ENCODE results near the gene ABCG8. TPM values are rescaled to one million over a fixed set of nuclear protein-coding genes. Genes with fewer than 3 reads are reported as not detected.

ABCG8 gene
- total and polyA plus RNA-seq, 2 donors (not counting 1 experiment from before 2014, with no cell fraction given) = not detected

DNA sequence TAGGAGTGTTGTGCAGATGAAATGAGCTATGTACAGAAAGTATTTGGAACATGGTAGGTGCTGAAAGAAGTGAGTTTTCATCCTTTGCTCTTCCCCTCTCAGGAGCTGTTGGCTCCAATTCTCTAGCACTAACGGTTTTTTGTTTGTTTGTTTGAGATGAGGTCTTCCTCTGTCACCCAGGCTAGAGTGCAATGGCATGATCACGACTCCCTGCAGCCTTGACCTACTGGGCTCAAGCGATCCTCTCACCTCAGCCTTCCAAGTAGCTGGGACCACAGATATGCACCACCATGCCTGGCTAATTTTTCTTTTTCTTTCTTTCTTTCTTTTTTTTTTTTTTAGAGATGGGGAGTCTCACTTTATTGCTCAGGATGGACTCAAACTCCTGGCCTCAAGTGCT is 12.9 kb upstream of the ABCG8 start:
- Histone ChIP-seq H3K27me3 (replicated peaks in 1 of 4; ENCODE audit: control extremely low read depth in 1 of 4, control insufficient read depth in 3 of 4, insufficient read depth in 4 of 4, low read length in 3 of 4) (peaks cover 0 to 22% (median 4%) of the 10 kb centered on the region in 4 experiments), H3K27ac (ENCODE audit: low read length in 2 of 2) (no peak overlapping the region), H2AFZ (ENCODE audit: insufficient read depth, low read depth, low read length, poor library complexity, severe bottlenecking) (no peak overlapping the region), H3K4me3 (ENCODE audit: control extremely low read depth in 1 of 5, extremely low read depth in 1 of 5, insufficient read depth in 1 of 5, low read depth in 2 of 5, low read length in 4 of 5) (no peak overlapping the region), H3K79me2 (ENCODE audit: control insufficient read depth, insufficient read depth, low read length) (no peaks in the 10 kb centered on the region), H3K4me1 (ENCODE audit: control insufficient read depth in 2 of 2, insufficient read depth in 2 of 2, low read length in 2 of 2) (no peaks in the 10 kb centered on the region), H3K9me3 (ENCODE audit: control extremely low read depth in 1 of 3, control insufficient read depth in 2 of 3, insufficient read depth in 1 of 3, low read length in 2 of 3) (no peaks in the 10 kb centered on the region), H4K20me1 (ENCODE audit: control insufficient read depth, insufficient read depth, low read length, poor library complexity, severe bottlenecking) (no peaks in the 10 kb centered on the region), H3K36me3 (replicated peaks in 1 of 2; ENCODE audit: control extremely low read depth in 1 of 2, control insufficient read depth in 1 of 2, extremely low read depth in 1 of 2, insufficient read depth in 2 of 2, low read length in 1 of 2) (no peaks in the 10 kb centered on the region), H3K4me2 (replicated peaks; ENCODE audit: low read depth, low read length, poor library complexity, severe bottlenecking) (no peak overlapping the region), H3K9ac (ENCODE audit: low read length) (no peak overlapping the region)
- no CpG with 5 or more reads among the region's 3 CpGs for WGBS (ENCODE audit: insufficient coverage)
- TF ChIP-seq, protein P1, sequence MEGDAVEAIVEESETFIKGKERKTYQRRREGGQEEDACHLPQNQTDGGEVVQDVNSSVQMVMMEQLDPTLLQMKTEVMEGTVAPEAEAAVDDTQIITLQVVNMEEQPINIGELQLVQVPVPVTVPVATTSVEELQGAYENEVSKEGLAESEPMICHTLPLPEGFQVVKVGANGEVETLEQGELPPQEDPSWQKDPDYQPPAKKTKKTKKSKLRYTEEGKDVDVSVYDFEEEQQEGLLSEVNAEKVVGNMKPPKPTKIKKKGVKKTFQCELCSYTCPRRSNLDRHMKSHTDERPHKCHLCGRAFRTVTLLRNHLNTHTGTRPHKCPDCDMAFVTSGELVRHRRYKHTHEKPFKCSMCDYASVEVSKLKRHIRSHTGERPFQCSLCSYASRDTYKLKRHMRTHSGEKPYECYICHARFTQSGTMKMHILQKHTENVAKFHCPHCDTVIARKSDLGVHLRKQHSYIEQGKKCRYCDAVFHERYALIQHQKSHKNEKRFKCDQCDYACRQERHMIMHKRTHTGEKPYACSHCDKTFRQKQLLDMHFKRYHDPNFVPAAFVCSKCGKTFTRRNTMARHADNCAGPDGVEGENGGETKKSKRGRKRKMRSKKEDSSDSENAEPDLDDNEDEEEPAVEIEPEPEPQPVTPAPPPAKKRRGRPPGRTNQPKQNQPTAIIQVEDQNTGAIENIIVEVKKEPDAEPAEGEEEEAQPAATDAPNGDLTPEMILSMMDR (IDR thresholded peaks at IDR 0.05) = no peak
- no peak for TF ChIP-seq EZH2 (IDR thresholded peaks at IDR 0.05; ENCODE audit: borderline replicate concordance, insufficient read depth, low read depth, low read length, poor library complexity, severe bottlenecking)
- Mint-ChIP-seq H3K27me3 (peaks cover 45% of the 10 kb centered on the region), H3K4me3 (no peak overlapping the region), H3K27ac (no peak overlapping the region), H3K9me3 (ENCODE audit: insufficient read depth) (no peaks in the 10 kb centered on the region), H3K4me1 (no peaks in the 10 kb centered on the region)
- DNase-seq (no peak), ATAC-seq (ENCODE audit: low read depth) (no peak)
- ChIA-PET CTCF (no interaction called here), POLR2A (interaction anchor here (0.7 kb wide), 1 partner anchor 19 kb away, joined by 6 read pairs; no protein-coding TSS in a partner anchor)
- intact Hi-C loops (cut with micrococcal nuclease) = no loop called here

GRCh38 chr2:43826305-43827250 is 12.2 kb upstream of the ABCG8 start:
- H3K4me3 ChIP-seq (ENCODE audit: control extremely low read depth in 1 of 5, extremely low read depth in 1 of 5, insufficient read depth in 1 of 5, low read depth in 2 of 5, low read length in 4 of 5) = no peak overlapping the region
- Mint-ChIP-seq H3K4me1 (peaks cover 2% of the 10 kb centered on the region), H3K9me3 (ENCODE audit: insufficient read depth) (no peaks in the 10 kb centered on the region), H3K27me3 (peaks cover 46% of the 10 kb centered on the region), H3K4me3 (no peak overlapping the region), H3K27ac (no peak overlapping the region)
- CTCF ChIA-PET = no interaction called here
- no peak overlapping the region for H2AFZ ChIP-seq (ENCODE audit: insufficient read depth, low read depth, low read length, poor library complexity, severe bottlenecking)
- no peaks in the 10 kb centered on the region for H4K20me1 ChIP-seq (ENCODE audit: control insufficient read depth, insufficient read depth, low read length, poor library complexity, severe bottlenecking)
- H3K36me3 ChIP-seq (replicated peaks in 1 of 2; ENCODE audit: control extremely low read depth in 1 of 2, control insufficient read depth in 1 of 2, extremely low read depth in 1 of 2, insufficient read depth in 2 of 2, low read length in 1 of 2) = no peaks in the 10 kb centered on the region
- 94% methylated on average over 13 of the region's 17 CpGs for WGBS (ENCODE audit: insufficient coverage)
- no peak overlapping the region for H3K9ac ChIP-seq (ENCODE audit: low read length)
- no peak for TF ChIP-seq EZH2 (IDR thresholded peaks at IDR 0.05; ENCODE audit: borderline replicate concordance, insufficient read depth, low read depth, low read length, poor library complexity, severe bottlenecking)
- TF ChIP-seq, protein P1 (IDR thresholded peaks at IDR 0.05) = no peak
- intact Hi-C loops (cut with micrococcal nuclease) = no loop called here
- no peaks in the 10 kb centered on the region for H3K9me3 ChIP-seq (ENCODE audit: control extremely low read depth in 1 of 3, control insufficient read depth in 2 of 3, insufficient read depth in 1 of 3, low read length in 2 of 3)
- DNase-seq = no peak
- H3K4me1 ChIP-seq (ENCODE audit: control insufficient read depth in 2 of 2, insufficient read depth in 2 of 2, low read length in 2 of 2) = no peaks in the 10 kb centered on the region
- H3K27me3 ChIP-seq (replicated peaks in 1 of 4; ENCODE audit: control extremely low read depth in 1 of 4, control insufficient read depth in 3 of 4, insufficient read depth in 4 of 4, low read length in 3 of 4) = peaks cover 0 to 25% (median 4%) of the 10 kb centered on the region in 4 experiments
- POLR2A ChIA-PET = no interaction called here
- ATAC-seq (ENCODE audit: low read depth) = no peak
- H3K4me2 ChIP-seq (replicated peaks; ENCODE audit: low read depth, low read length, poor library complexity, severe bottlenecking) = no peak overlapping the region
- no peaks in the 10 kb centered on the region for H3K79me2 ChIP-seq (ENCODE audit: control insufficient read depth, insufficient read depth, low read length)
- H3K27ac ChIP-seq (ENCODE audit: low read length in 2 of 2) = no peak overlapping the region

Data from B cell (primary cell).